NCI-H446 treated with DMSO at 0.1 percent for 48 hours (cell line): ENCODE results near the gene TMC6.
"Not testable (repeated sequence)": the region's sequence is repeated elsewhere in the genome, so short reads cannot be mapped to it uniquely, and the experiment has no call there.

Experiments
- DNase-seq: peaks from one replicate; lab custom pipeline; 2025; lab: John Stamatoyannopoulos, UW

Gene TMC6

DNA sequence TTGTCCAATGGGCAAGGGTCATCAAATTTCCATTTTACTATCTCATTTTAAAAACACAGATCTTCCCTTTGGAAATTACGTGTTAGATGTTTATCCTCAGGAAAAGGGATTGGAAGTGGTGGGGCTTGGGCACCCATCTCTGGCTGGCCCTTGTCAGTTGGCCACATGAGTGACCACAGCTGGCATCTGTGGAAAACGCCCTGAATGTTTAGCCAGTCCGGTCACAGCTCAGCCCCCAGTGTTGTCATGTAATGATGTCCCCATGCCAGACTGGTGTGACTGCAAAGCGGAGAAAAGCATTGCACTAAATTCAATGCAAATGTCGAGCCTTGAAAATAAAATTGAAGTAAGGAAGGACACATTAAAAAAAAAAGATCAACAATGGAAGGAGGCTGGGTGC lies 53.0 kb downstream of the TMC6 start:
- no peak for DNase-seq

DNA sequence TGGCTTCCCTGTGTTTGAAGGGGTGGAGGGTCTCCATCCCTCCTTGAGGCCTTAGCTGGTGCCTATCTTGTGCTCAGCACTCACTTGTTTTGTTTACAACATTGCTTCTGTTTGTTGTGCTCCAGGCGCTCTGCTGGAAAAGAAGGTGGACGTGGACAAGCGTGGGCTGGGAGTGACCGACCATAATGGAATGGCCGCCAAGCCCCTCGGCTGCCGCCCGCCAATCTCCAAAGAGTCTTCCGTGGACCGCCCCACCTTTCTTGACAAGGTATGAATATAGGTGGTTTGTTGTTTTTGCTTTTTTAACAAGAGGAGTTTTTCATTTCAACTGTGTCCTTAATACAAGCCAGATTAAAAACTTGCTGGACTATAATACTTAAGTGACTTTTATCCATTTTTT lies 53.5 kb downstream of the TMC6 start:
- DNase-seq, result no peak

DNA sequence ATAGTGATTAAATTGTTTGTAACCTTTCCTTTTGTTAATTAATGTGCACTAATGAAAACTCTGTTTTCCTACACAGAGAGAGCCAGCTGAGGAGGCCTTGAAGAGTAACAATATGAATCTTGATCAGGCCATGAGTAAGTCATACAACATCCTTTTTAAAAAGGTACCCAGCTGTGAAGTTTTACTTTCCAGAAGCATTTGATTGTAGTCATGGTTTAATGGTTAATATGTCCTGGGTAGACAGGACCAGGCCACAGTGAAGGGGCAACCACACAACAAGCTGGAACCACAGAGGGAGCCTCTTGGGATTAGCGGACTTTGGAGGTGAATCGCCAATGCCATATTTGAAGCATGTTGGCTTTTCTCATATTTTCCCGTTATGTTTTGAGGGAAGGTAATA lies 55.6 kb downstream of the TMC6 start:
- DNase-seq, result no peak

DNA sequence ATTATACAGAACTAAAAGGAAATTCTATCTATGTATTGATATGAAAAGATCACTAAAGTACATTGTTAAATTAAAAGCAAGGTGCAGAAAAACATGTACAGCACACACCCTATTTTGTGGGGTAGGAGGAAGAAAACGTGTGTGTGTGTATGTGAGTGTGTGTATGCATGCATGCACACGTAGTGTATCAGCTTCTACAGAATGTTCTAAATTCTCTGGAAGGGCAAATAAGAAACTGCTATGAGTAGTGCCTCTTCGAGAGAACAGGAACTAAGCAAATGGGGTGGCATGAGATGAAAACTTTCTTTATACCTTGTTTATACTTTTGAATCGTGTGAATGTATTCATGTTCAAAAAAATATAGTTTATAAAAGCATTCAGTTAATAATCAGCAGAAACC lies 58.9 kb downstream of the TMC6 start:
- no peak for DNase-seq

DNA sequence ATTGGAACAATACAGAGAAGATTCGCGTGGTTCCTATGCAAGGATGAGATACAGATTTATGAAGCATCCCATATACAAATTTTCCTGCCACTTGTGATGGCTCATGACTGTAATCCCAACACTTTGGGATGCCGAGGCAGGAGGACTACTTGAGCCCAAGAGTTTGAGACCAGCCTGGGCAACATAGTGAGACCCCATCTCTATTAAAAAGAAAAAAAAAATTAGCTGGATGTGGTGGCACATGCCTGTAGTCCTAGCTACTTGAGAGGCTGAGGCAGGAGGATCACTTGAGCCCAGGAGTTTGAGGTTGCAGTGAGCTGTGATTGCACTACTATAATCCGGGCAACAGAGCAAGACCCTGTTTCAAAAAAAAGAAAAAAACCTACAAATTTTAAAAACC lies 61.6 kb downstream of the TMC6 start:
- DNase-seq, result not testable (repeated sequence)

DNA sequence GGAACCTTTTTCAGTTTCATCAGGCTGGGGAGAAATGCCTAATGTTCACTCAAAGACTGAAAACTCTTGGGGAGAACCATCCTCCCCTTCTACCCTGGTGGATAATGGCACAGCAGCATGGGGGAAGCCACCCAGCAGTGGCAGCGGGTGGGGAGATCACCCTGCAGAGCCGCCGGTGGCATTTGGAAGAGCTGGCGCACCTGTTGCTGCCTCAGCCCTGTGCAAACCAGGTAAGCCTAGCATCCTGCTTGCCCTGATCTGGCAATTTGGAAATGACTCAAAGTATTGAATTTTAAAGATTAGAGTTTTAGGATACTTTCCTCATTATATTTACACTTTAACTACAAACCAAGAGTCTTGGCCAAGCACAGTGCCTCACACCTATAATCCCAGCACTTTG lies 63.8 kb downstream of the TMC6 start:
- no peak for DNase-seq

DNA sequence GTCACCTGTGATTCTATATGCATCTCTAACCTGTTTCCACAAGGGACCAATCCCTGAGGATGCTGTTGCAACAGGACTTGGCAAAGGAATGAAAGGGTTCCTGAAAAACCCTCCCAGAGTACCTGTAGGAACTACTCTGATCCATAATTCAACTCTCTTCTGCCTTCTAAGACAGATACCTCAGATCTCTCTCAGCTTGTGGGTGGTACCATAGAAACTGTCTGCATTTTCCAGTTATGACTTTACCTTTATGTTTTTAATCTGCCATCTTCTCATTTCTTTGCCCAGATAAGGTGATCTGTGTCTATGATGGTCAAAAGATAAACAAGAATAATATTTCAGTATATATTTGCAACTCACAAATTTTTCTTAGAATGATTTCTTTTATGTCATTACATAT lies 65.1 kb downstream of the TMC6 start:
- DNase-seq, result no peak

DNA sequence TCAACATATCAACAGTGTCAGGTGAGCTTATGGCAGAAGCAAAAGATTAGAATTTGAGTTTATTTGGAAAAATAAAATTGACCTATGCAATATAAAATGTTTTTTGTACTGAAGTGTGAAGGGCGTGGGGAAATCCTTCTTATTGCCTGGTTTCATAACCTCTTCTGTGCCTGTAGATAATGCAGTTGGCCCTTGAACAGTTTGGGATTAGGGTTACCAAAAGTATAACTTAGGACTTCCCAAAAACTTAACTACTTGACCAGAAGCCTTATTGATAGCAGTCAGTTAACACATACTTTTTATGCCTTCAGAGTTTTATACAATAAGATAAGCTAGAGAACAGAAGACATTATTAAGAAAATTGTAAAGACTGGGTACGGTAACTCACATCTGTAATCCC lies 66.0 kb downstream of the TMC6 start:
- DNase-seq, result no peak
